NCI-H1417 treated with DMSO at 0.1 percent for 48 hours (cell line): ENCODE data around the gene AIF1L.
A peak's percentile ranks its signal among the peaks of the same experiment; 100 is the strongest.
"Not testable (repeated sequence)": the region's sequence is repeated elsewhere in the genome, so short reads cannot be mapped to it uniquely, and the experiment has no call there.

ENCODE experiments used
- DNase-seq: peaks from one replicate; lab custom pipeline; 2025; lab: John Stamatoyannopoulos, UW

The AIF1L gene

DNA sequence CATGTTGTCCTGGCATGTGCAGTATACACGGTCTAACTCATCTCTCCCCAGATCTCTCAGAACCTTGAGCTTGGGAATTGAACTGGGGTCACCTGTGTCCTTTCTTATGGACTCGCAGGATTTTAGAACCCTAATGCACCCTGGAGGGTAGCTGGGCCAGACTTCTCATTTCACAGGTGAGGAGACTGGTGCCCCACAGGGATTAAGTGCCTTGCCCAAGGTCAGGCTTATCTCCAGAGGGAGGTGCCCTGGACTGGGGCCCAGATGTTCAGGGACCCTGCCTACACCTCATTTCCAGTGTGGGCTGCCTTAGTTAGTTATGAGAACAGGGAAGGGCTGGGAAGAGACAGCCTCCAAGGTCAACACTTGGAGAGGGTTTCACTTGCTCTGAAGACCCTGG, 25.0 kb downstream of the AIF1L start:
- DNase-seq: no peak

DNA sequence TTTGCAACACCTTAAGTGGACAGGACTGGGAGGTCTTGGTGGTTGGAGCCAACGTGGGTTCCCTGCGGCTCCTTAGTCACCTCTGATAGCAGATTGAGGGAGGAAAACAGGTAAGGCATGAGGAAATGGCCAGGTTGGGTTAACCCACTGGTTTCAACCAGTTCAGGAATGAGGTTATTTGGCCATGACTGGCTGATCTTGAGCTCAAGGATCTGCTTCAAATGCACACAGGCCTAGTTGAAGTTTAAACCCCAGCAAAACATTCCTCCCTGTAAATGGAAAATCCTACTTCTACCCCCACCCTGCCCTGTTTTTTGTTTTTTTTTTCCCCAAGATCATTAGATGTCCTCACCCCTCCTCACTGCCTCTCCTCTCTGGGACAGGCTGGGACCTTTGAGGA, 25.8 kb downstream of the AIF1L start:
- DNase-seq: no peak

DNA sequence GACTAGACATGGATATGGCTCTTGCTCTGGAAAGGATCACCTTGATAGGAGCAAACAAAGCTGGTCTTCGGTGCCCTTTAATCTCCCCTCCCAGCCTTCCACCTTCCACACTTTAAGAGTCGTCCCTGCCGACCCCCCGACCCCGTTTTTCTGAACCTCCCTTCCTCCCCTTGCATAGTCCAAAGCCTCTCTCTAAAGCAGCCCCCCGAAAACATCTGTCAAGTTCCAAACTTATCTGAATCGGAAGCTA, 28.6 kb downstream of the AIF1L start:
- DNase-seq: no peak

DNA sequence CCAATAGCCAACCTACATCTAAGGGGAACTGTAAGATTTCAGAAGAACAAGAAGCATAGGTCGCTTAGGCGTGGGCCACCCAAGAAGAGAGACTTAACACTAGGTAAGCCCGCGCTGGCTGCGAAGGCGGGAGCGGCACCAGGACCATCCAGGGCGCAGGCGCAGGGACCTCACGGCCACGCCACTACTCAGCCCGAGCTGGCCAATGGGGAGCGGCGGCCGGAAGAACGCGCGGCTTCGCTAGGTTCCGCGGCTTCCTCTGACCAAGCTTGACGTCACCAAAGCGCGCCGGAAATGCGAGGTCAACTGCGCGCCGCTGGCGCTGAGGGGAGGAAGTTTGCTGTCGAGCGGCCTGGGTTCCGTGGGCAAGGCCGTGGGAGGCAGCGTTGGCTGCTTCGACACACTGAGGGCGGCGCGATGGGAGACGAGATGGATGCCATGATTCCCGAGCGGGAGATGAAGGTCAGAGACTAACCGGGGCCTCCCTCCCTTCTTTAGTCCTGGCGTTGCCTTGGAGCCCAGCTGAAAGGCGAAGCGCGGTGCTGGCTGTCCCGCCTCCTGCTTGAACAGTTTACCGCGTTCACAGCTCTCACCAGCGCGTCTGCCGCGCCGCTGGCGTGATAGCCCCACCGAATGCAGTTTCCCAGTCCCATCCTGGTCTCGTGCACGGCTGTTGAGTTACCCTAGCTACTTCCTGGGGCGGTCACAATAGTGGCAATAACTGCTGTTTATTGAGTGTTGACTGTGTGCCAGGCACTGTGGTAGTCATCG, 29.1 kb downstream of the AIF1L start, which contains the start of gene NUP214:
Gene NUP214, plus strand, starts transcription at position 299 of the 771 bp plus-strand sequence. Its CDS starts 119 bp downstream, at position 418.
- DNase-seq: peak; percentile 87

DNA sequence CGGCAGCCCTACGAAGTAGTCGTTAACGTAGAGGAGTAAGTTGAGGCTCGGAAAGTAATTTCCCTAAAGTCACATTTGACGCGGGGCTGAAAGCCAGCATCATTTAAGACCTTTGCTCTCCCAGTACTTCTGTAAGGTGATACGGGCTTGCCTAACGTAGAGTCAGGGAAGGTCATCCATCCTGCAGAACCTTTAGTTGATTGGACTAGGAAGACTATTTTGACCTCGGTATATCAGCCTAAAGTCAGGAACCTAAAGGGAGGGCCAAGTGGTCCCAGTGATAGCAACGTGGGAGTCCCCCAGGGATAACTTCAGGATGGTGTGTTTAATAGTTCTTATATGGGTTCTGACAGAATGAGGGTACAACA, 29.7 kb downstream of the AIF1L start:
- DNase-seq: no peak

DNA sequence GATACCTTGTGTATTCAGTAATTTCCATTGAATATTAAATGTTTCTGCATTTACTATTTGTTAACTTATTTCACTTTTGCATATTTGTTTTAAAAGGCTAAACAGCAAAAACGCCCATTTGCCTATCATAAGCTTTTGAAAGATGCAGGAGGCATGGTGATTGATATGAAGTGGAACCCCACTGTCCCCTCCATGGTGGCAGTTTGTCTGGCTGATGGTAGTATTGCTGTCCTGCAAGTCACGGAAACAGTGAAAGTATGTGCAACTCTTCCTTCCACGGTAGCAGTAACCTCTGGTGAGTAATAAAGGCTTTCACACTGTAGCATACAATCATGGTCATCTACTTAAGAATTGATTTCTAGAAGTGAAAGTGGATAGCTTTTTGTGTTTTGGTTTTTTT, 32.9 kb downstream of the AIF1L start:
- DNase-seq: no peak

DNA sequence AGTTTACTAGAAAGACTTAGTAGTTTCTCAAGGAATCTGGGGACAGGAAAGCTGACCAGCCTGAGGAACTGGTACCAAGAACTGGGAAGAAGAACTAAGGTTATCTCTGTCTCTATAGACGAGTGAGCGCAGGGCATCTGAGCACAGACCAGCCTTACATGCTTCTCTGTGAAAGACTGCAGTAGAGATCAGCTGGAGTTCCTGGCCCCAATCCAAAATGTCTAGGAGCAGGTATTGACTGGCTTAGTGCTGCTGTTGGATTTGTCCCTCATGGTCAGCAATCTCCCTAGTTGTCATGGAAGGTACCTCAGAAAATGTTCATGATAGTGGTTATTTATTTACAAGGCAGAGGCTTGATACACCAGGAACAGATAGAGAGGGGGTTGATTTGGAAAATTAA, 42.3 kb downstream of the AIF1L start:
- no peak for DNase-seq

DNA sequence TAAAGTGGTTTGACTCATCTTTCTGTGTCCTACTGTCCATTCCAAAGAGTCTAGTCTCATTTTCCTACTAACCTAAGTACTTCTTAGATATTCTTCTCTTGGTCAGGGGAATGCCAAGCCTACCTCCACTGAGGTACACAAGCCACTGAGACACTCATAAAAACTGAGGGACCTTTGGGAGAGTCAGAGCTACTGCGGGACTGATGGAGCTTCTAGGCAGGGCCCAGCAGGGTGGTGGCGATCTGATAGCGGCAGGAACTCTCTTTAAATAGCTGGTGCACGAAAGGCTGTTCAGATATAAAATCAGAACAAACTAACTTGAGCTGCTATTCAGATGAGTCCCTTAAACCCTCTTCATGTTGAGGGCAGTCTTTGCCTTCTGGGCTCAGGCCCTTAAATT, 43.8 kb downstream of the AIF1L start:
- no peak for DNase-seq

DNA sequence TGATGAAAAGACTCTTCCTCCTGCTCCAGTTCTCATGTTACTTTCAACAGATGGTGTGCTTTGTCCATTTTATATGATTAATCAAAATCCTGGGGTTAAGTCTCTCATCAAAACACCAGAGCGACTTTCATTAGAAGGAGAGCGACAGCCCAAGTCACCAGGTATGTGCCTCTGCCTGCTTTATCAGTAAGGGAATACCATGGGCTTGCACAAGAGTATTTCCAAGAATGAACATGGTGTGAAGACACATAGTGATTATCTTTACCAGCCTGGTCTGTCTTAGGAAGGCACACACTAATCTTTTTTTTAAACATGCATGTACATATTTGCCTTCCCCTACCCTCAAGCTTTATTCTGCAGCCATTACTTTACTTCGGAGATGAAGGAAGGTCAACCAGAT, 44.2 kb downstream of the AIF1L start:
- DNase-seq: no peak

DNA sequence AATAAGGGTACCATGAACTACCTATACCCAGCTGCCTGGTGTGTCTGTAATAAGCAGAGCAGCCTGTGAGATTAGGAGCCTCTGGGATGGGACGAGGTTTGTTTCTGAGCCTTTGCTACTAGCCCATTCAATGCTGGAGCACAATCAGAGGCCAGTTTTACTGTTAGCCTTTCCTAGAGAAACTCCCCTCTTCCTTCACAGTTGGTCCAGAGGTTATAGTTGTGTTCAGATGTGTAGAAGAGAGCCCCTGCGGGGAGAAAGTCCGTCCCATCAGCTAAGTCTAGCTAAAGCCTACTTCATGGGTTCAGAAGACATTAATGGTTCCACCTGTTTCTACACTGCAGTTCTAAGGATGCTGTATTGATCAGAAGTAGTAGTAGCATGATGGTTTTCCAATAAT, 45.8 kb downstream of the AIF1L start:
- no peak for DNase-seq

DNA sequence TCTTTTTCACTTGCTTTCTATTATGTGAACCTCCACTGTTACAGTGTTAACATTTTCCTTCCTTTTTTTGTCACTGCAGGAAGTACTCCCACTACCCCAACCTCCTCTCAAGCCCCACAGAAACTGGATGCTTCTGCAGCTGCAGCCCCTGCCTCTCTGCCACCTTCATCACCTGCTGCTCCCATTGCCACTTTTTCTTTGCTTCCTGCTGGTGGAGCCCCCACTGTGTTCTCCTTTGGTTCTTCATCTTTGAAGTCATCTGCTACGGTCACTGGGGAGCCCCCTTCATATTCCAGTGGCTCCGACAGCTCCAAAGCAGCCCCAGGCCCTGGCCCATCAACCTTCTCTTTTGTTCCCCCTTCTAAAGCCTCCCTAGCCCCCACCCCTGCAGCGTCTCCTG, 47.9 kb downstream of the AIF1L start:
- no peak for DNase-seq

DNA sequence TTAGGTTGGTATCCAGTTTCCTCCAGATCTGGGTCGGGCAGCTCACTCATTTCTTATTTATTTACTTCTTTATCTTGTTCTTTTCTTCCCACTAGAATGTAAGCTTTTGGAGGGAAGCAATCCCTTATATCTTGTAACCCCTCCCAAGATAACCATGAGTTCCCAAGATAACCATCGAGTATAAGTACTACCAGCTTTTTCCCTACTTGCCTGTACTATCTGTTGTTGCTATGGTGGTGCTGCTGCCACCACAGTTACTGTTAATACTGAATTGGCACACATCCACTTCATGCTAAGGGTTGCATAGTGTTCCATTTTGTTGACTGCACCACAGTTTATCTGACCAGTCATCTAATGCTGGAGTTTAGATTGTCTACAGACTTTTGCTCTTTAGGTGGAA, 48.9 kb downstream of the AIF1L start:
- DNase-seq: no peak

DNA sequence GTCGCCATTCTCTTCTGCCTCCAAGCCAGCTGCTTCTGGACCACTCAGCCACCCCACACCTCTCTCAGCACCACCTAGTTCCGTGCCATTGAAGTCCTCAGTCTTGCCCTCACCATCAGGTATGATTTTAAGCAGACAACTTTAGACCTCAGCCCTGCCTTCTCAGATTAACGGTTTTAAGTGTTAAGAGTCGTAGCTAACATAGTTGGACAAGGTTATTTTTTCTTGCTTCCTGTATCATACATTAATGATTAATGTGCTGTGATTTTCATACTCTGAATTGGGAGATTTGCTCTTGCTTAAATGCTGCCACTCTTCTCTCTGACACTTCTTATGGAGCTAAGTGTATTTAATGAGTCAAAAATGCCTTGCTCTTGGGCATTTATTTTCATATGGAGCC, 49.9 kb downstream of the AIF1L start:
- no peak for DNase-seq

DNA sequence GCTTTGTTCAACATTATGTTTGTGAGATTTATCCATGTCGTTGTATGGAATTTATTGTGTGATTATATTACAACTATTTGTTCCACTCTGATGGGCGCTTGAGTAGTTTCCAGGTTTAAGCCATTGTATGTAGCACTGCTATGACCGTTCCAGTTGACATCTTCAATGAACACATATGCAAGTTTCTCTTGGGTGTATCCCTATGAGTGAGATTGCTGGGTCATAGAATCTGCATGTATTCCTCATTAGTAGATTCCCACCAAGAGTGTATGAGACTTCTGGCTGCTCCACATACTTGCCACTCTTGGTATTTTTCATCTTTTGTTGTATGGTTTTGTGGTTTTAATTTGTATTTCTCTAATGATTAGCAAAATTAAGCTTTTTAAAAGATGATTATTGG, 51.9 kb downstream of the AIF1L start:
- no peak for DNase-seq

DNA sequence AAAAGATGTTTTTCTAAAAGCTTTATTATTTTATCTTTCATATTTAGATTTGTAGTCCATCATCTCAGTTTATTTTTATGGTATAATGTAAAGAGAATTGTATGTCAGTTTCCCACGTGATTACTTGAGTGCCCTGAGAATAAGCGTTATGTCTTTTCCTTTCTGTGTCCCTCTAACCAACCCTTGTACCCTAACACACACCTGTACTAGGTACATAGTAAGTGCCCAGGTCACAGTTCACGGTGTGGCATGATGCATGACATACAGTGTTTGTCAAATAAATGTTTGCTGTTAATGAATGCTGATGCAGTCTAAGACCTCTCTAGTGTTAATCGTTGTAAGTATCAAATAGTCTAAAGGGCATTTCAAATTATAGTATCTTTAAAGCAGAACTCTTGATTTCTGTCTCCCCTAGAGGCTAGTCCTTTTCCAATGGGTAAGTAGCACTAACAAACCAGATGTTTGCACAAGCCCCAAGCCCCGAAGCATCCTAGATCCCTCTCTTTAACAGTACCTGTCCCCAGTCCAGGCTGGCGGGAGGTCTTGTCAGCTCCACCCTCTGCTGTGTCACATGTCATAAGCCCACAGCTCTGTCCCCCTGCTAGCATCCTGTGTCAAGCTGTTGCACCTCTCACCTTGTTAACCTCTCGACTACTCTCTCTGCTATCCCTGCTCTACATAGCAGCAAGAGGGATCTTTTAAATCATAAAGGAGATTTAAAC, 52.8 kb downstream of the AIF1L start:
- no peak for DNase-seq

DNA sequence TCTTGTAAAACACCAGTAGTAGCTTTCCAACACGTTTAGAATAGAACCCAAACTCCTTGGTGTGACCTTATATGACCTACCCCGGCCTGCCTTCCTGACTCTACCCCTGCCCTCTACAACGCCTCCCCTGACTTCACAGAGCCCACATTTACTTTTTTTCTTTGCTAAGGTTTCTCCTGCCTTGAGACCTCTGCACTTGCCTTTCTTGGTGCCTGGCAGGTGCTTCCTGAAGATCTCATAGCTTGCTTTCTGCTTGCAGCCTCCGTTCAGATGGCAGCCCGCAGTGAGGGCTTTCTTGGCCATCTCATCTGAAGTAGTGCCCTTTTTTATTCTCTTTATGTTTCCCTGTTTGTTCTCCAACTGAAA, 53.3 kb downstream of the AIF1L start:
- DNase-seq: no peak

DNA sequence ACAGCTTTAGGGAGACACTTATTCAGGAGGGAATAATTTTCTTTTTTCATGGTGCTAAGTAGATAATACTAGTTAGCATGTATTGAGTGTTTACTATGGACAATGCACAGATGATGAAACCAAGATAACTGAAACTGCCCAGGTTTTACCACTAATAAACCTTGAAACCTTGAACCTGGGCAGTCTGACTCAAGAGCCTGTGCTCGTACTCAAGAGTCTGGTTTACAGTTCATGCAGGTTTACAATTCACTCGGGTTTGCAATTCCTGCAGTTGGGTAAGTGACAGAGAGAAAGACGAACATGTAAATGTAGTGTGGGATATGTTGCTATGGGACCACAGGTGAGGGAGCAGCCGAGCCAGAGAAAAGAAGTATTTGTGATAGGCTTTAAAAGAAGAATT, 57.3 kb downstream of the AIF1L start:
- DNase-seq: no peak

DNA sequence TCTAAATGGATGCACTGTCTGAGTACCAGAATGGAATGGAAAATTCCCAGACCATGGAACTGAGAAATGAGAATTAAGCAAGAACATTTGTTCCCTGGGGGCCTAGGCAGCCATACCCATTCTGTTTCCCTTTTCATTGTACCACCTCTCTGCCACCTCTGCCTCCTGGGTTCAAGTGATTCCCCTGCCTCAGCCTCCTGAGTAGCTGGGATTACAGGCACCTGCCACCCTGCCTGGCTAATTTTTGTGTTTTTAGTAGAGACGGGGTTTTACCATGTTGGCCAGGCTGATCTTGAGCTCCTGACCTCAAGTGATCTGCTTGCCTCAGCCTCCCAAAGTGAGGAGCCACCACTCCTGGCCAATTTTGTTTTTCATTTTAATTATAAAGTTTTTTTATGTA, 62.3 kb downstream of the AIF1L start:
- not testable (repeated sequence) for DNase-seq

DNA sequence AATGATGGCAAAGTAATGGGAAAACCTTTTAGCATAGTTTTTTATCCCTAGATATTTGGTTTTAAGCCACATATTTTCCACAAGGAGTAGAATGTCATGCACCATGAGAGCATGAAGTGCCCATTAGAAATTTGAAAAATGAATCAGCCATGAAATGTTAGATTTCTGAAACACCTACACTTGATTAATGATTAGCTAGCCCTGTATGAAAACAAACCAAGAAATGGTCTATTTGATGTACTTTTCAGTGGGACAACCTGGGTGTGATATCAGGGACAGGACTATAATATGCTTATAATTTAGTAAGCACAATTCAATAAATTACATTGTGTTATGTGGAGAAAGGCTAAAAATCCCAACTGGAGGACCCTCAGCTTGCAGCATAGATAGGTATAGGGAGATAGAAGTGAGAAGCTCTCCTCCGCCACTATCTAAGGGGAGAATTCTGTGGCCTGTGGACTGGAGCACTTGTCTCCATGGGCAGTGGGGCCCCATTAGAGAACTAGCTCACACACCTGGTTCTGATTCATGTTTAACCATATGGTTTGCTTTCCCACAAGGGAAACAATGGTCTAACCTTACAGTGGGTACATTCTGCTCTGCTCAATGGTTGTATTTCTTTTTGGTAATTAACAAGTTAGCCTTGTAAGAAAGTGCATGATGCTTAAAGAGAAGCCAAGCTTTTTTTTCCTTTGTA, 64.2 kb downstream of the AIF1L start:
- DNase-seq: no peak

DNA sequence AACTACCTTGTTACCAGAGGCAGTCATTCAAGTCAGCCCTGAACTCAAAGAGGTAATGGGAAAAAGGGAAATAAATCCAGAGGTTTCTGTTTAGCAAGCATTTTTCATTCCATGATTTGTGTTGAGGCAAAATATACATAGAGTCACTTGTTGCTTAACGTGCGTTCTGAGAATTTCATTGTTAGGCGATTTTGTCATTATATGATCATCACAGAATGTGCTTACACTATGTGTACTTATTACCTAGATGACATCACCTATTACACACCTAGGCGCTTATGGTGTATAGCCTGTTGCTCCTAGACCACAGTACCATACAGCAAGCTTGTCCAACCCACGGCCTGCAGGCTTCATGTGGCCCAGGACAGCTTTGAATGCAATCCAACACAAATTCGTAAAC, 65.3 kb downstream of the AIF1L start:
- DNase-seq: no peak

DNA sequence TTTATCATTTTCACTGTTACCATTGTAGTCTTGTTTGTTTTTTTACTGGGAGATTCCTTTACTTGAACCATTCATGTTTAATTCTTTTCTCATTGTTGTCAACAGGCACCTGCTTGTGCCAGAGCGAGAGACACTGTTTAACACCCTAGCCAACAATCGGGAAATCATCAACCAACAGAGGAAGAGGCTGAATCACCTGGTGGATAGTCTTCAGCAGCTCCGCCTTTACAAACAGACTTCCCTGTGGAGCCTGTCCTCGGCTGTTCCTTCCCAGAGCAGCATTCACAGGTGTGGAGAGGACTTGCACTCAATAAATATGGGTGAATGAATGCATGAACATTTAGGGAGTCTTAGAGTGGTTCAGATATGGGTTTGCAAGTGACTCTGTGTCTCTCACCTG, 66.6 kb downstream of the AIF1L start:
- DNase-seq: no peak

DNA sequence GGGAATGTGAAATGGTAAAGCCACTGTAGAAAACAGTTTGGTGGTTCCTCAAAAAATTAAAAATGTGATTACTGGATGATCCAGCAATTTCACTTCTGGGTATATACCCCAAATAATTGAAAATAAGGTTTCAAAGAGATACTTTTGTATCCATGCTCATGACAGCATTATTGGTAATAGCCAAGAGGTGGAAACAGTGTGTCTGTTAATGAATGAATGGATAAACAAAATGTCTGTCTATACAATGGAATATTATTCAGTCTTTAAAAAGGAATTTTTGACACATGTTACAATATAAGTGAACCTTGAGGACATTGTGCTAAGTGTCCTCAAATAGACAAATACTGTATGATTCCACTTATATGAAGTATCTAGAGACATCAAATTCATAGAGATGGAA, 69.2 kb downstream of the AIF1L start:
- DNase-seq: no peak

DNA sequence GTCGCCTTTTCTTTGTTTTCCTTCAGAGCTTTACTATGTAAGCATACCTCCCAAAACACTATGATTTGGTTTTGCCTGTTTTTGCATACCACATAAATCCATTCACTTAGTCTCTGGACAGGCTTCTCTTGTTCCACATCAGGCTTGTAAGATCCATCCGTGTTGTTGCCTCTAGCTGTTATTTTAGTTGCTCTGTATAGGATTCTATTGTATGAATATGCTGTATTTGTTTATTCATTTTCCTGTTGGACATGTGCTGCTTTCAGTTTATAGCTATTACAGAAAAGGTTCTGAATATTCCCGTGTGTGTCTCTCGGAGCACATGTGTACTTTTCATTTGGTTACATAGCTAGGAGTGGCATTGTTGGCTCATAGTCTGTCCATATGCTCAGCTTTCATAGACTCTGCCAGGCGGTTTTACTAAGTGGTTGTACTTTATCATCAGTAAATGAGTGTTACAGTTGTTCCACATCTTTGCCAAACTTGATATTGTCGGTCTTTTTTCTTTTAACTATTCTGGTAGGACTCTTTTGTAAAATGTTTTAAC, 70.9 kb downstream of the AIF1L start:
- no peak for DNase-seq
